Measurements from ENCODE around the gene MCM3AP.
"Not testable (repeated sequence)": the region's sequence is repeated elsewhere in the genome, so short reads cannot be mapped to it uniquely, and the experiment has no call there.

MCM3AP gene

DNA sequence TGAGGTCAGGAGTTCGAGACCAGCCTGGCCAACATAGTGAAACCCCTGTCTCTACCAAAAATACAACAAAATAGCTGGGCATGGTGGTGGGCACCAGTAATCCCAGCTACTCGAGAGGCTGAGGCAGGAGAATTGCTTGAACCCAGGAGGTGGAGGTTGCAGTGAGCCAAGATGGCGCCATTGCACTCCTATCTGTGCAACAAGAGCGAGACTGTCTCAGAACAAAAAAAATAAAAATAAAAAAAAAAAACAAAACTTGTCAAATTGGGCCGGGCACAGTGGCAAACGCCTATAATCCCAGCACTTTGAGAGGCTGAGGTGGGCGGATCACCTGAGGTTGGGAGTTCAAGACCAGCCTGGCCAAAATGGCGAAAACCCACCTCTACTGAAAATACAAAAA is 24.8 kb upstream of the MCM3AP start:
- not testable (repeated sequence) for DNase-seq

DNA sequence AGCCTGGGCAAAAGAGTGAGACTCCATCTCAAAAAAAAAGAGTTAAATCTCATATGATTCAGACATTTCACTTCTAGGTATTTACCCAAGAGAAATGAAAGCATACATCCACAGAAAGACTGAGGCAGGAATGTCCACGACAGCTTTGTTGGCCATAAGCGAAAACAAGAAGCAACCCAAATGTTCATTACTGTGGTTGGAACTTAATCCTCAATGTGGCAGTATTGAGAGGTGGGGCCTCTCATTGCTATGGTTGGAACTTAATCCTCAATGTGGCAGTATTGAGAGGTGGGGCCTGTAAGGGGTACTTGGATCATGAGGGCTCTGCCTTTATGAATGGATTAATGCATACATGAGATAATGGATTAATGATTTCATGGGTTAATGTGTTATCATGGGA is 23.0 kb upstream of the MCM3AP start:
- DNase-seq = no peak

DNA sequence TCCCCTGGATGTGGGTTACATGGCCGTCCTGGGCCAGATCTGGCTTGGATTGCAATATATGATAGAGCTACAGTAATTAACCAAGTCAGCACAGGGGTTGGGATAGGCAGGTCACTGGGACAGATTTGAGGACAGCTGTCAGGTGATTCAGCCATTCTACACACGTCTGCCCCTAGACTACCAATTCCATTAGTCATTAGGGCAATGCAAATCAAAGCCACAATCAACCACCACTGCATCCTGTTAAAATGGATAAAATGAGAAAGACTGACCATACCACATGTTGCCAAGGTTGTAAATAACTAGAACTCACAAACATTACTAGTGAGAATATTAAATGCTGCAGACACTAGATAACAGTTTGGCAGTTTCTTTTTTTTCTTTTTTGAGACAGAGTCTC is 22.2 kb upstream of the MCM3AP start:
- no peak for DNase-seq

DNA sequence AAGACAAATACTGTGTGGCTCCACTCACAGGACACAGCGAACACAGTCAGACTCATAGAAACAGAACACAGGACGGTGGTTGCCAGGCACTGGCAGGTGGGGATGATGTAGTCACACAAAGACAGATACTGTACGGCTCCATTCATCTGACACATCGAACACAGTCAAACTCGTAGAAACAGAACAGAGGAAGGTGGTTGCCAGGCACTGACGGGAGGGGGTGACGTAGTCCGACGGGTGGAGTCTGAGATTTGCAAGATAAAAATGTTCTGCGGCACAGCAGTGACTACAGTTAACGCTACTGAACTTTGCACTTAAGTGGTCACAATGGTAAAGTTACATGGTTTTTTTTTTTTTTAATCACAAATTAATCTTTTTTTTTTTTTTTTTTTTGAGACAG is 19.5 kb upstream of the MCM3AP start:
- peak; percentile 27 for DNase-seq

DNA sequence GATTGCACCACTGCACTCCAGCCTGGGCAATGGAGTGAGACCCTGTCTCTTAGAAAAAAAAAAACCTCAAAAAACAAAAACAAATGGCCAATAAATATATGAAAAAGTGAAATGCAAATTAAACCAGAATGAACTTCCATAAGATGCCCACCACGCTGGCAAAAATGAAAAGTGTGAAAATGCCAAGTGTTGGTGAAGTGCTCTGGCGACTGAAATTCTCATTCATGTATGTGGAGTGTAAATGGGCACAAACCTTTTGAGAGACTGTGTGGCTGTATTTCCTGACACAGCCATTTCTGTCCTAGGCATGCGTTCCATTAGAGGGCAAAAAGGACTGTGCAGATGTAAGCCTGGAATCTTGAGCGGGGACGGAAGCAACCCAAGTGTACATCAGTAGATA is 19.0 kb upstream of the MCM3AP start:
- DNase-seq = no peak

DNA sequence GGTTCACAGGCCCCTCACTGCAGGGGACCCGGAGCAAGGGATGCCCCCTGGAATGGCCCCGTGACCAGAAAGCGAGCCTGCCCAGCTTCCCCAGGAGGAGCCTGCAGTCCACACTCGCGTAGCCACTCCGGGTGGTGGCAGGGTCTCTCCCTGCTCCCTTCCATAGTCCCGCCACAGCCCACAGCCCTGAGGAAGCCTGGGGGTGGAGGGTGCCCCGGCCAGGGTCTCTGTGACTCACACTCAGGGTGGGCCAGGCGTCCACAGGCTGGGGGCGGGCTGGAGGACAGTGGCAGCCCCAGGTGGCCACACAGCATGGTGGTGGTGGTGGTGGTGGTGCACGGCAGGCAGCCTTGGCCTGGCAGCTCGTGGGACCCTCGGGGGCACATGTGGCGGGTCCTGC is 16.3 kb upstream of the MCM3AP start:
- no peak for DNase-seq

DNA sequence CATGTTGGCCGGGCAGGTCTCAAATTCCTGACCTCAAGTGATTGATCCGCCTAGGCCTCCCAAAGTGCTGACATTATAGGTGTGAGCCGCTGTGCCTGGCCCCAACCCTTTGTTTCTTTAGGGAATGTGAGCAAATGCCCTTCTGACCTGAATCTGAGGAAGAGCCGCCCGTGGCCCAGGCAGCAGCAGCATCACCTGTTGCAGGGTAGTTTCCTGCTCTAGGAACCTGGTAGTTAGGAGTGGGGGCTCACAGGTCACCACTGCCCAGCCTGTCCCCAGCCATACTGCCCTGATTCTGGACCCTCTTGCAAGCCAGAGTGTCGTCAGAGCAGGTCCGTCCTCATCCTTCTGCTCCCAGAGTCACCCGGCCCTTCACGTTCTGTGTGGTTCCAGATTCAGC is 13.8 kb upstream of the MCM3AP start:
- DNase-seq = no peak

DNA sequence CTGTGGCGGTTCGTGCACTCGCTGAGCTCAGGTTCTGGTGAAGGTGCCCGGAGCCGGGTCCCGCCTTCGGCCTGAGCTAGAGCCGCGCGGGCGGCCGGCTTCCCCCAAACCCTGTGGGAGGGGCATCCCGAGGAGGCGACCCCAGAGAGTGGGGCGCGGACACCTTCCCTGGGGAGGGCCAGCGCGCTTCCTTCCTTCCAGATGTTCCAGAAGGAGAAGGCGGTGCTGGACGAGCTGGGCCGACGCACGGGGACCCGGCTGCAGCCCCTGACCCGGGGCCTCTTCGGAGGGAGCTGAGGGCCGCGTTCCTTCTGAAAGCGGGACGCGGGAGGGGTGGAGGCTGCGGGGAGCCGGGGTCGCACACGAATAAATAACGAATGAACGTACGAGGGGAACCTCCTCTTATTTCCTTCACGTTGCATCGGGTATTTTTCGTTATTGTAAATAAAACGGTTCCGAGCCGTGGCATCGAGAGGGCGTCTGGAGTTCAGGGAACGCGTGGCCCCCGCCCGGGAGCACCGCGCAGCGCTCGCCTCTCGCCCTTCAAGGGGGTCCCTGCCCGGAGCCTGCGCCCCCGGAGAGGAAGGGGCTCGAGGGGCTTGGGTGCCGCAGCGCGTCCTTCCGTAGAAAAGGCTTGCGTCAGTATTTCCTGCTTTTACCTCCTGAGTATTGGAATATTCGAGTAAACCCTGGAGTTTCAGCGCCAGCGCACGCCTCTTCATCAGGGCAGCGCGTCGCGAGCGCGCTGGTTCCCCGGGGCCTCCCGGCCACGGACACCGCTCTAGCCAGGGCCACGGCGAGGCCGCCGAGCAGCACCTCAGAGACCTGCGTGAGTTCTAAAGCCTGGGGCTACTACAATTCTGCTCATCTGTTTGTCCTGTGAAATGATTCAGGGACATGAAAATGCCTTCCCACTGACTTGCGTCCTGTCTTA is 12.2 kb upstream of the MCM3AP start:
- DNase-seq = no peak

DNA sequence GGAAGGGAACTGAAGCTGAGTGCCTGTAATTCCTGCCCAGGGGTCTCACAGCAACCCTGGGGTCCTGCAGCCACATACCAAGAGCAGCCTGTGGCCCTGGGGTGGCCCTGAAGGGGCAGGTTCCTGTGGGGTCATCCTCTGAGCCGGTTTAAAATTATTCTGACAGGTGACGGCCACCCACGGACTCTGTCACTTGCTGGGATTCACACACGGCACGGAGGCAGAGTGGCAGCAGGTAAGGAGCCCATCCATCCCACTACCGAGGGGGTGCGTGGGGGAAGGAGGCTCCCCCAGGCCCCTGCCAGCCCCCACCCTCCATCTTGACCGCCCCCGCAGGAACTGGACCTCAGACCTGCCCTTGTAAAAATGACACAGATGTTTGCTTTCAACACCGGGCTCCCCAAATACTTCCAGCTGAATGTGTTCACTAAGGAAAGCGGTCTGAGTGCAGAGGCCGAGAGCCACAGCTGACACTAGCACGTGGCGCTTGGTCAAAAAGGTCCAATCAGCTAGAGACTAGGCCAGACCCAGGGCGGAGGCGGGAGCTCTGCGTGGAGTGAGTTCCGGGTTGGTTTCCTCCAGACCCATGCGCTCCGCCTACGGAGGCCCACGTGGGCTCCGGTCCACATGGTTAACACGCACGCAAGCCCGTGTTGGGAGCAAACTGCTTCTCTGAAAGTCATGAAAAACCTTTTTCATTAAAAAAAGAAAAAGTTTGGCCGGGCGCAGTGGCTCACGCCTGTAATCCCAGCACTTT is 10.8 kb upstream of the MCM3AP start:
- DNase-seq = peak; percentile 67

DNA sequence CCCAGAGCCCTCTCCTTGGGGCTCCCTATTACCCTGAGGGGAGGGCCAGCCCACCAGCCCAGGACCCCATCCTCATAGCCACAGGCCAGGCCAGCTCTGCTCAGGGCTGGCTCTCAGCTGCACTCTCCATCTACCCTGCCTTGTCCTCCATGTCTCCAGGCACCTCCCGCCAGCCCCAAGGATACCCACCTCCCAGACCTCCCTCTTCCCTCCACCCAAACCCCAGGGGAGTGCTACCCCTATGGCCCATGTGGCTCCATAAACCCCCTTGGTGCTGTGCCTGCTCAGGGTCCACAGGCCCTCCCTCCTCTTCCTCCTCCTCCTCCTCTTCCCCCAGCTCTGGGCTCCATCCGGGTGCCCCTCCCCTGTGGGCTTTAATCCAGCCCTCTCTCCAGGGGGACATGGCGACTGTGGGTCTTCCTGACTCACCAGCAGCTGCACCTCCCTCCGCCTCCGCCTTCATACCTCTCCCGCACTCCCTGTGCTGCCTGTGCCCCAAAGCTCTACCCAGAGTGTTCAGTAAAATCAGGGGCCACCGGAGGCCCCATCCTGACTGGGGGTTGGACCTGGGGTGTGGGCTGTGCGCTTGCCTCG is 9.9 kb upstream of the MCM3AP start:
- no peak for DNase-seq

DNA sequence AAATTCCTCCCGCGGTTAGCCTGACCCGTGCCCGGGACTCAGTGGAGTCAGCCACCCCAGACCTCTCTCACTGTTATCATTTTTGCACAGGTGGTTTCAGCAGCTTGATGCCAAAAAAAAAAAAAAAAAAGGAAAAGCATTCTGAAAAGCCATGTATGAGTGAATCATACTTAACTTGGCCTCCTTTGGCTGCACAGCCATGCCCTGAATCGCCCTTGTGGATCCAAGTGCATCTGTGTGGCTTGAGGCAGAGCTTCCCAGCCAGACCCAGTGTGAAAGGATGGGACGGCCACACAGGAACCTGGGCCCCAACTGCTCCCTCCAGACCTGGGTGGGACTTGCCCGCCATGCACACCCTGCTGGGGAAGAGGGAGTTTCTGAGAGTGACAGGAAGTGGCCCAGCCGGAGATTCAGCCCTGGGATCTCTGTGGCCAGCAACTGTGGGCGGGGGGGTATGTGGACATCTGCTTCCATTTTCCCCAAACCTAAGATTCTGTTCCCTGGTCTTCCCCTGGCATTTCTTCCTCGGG is 9.3 kb upstream of the MCM3AP start:
- DNase-seq = no peak

DNA sequence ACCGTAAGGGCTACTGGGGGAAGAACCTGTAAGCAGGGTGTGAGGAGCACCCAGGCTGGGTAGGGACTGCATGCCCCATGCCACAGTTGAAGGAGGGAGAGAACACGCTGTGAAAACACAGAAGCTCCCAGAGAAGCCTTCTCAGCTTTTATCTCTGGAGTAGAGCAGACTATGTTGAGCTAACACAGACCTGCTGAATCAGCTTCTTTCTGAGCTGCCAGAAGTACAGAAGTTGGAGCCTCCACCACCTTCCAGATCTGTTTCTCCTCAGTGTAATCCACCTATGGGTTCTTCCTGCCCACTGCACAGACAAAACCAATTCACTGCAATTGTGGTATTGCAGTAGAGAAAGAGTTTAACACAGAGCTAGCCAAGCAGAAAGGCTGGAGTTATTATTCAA is 6.2 kb upstream of the MCM3AP start:
- no peak for DNase-seq

DNA sequence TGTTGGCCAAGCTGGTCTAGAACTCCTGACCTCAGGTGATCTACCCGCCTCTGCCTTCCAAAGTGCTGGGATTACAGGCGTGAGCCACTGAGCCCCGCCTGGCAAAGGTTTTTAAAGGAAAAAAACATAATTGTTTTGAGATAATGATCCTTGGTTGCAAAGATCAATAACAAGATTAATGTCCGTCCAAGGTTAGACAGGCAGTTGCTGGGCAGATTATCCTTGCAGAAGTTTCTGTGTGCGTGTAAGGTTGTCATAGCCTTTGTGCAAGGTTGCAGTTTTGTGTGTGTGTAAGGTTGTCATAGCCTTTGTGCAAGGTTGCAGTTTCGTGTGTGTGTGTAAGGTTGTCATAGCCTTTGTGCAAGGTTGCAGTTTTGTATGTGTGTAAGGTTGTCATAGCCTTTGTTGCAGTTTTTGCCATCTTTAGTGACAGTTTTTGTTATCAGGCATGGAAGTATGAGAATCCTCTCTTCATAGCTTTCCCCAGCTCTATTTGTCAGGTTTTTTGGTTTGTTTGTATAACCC is 4.3 kb upstream of the MCM3AP start:
- no peak for DNase-seq

DNA sequence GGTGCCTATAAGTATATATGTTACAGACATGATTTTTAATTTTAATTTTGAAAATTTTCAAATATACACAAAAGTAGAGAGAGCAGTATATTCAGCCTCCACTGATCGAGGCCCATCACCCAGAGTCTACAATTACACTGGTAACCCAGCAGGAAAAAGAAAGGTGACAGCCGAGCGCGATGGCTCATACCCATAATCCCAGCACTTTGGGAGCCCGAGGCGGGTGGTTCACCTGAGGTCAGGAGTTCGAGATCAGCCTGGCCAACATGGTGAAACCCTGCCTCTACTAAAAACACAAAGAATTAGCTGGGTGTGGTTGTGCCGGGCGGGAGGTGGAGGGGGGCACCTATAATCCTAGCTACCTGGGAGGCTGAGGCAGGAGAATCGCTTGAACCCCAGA is 2.1 kb upstream of the MCM3AP start:
- DNase-seq = no peak

DNA sequence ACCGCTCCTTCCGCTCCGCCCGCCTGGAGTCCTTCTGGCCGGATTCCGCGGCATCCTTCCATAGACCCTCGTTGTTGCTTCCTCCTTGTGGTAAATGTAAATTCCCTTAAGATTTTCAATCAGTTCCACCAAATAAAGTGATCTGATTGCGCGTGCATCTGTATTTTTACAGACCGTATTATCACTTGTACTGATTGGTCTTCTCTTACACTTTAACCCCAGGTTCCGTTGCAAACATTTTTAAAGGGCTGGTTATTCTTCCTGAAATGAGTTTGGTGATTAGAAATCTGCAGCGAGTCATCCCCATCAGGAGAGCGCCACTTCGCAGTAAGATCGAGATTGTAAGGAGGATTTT is 1.2 kb upstream of the MCM3AP start:
- no peak for DNase-seq

DNA sequence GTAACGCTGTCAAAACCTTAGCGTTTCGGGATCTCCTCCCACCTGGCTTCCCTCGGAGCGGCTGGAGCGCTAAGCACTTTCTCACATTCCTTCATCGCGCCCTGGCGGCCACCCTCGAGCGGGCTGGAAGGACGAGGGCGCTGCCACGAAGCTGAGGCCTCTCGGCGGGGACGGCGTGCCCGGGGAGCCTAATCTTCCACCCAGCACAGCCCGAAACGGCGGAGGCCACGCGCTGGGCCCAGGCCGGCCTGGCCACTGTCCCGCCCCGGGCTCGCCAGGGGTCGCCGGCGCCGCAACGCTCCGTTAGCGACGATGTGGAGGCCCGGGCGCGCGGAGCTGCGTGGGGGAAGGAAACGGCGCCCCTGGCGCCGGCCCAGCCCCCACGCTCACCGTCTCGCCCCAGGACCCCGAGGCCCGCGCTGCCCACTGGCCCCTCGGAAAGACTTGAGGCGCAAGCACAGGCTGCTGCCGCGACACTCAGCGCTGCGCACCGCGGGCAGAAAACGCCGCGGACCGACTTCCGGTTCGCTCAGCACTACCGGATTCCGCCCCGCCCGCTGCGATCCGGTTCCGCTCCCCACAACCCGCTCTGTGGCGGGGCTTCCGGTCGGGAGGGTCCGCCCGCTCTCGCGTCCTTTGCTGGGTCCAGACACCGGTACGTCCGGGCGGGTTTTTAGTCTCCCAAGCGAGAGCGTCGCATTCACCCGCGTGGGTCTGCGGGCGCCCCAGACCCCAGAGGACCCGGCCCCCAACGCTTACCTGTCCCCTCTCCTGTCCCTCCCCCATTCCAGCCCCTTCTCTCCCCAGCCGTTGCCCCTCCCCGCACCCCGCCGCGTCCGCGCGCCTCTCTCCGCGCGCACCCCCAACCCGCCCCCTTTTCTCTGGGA is 593 bp upstream of the MCM3AP start, which contains the start of gene YBEY:
TSS of gene YBEY (plus strand) at position 582 of the 887 bp plus-strand sequence. CDS start 572 bp downstream, outside the sequence.
- DNase-seq = peak; percentile 83

DNA sequence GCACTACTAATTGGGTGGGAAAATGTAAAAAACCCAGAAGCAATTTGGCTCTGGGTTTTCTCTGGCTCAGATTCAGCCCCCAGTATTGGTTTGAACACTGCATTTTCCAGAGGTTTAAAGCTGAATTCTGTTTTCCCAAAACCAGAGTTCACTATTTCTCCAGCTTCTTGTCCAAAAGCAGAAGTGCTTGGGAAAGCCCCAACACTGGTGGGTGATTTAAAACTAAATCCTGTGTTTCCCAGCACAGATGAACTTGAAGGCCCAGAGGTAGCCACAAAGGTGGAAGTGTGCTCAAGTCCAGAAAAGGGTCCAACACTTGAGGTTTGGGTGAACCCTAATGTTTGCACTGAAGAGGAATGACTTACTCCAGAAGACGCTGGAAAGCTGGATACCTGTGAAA is 678 bp downstream of the MCM3AP start:
- DNase-seq = no peak

DNA sequence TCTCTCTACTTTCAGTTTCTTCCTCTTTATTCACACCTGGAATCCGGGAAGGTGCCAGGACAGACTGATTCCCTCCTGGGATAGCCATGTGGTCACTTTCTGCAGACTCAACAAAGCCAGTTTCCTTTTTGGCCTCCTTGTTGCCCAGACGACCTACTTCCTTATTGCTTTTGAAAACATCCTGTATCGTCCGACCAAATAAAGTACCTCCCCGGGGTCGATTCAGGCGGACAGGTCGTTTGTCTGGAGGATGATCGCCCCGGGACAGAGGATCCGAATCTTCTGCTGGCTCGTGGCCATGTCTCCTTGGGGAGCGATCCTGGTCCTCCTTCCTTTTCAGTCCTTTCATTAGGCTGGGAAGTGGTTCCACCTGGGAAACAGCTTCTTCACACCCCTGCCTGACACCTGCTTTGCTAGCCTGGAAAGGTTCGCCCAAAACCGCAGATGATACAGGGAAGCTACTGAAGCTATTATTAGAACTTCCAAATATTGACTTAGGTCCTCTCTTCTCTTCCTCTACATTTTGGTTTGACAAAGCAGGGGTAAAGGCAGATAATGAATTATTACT is 1.2 kb downstream of the MCM3AP start:
- DNase-seq = no peak

DNA sequence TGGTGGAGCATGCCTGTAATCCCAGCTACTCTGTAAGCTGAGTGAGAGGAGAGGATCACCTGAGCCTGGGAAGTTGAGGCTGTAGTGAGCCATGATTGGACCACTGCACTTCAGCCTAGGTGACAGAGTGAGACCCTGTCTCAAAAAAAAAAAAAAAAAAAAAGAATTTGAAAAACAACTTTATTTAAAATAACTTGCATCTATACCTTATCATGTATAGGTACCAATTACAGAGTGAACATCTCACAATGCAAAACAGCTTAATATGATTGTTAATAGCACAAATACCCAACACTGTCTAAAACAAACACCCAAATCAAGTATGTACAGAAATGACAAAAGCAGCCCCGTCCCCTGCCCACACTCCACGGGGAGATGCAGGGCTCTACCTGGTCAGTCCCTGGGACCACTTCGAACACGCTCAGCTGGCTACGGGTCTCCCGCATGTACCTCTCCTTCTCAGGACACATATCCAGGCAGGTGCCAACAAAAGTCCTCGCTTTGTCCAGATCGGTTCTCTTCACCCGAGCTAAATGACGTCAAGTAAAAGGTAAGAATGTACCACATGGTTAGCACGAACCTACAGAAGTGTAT is 10.5 kb downstream of the MCM3AP start:
- DNase-seq = no peak

DNA sequence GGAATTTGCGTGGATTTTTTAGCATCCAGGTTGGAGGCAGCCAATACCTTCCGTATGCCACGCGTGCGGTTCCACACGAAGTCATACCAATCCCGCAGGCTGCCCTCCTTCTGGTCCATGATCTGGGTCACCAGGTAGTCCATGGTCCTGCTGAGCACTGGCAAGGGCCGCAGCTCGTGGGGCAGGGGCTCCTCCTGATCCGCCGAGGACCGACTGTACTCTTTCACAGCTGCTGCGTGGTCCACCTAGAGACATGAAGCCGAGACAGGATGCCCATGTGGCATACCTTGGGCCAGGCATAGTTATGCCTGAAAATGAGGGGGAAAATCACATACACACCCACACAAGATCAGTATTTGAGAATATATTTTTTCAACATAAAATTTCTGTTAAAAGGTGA is 12.1 kb downstream of the MCM3AP start:
- DNase-seq = no peak

DNA sequence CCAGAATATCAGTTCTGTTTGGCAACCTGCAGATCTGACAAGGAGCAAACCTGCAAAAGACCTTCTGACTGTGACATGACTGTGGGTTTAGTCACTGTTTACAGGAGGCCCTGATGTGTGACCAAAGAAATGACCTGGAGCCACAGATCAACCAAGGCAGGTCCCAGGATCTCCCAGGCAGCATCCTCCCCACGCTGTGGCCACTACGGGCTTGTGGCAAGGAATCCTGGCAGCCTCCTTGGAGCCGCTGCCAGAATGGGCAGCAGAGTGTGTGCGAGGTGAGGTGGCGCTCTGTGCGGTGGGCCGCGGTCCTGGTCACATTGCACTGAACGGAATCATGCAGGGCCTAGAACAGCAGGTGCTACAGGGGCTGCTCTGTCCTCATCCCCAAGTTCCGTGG is 15.9 kb downstream of the MCM3AP start:
- no peak for DNase-seq
